K562 (cell line): ENCODE data around the gene YIPF2. TPM values are rescaled to one million over a fixed set of nuclear protein-coding genes. Genes with fewer than 3 reads are reported as not detected.

Experiments used
- ATAC-seq: fragments of 200-7000 bp; cut with Tn5 transposase; 3 replicates; pipeline ENCODE4 v1.9.1; 2020; ENCODE audit warnings: moderate library complexity
- BruUV-seq: library from RNA; stranded (reverse); fragments of 400-500 nt; replicated peaks from 2 replicates; lab custom pipeline; 2021; lab: Mats Ljungman, UMichigan
- CTCF ChIA-PET: fragments of 300-600 bp; formaldehyde crosslinking; extraction: SDS; loops from one replicate; lab custom pipeline; 2021; ENCODE audit warnings: low intra/inter-chr PET ratio; lab: Yijun Ruan, JAX
- POLR2A ChIA-PET: fragments of 300-600, 350-650 bp; sonication (Branson Sonifier 250); formaldehyde crosslinking; extraction: SDS; loops from one replicate; lab custom pipeline; 2021; ENCODE audit warnings: antibody characterized with exemption, inconsistent platforms; lab: Yijun Ruan, JAX
- DNase-seq, 4 experiments: peaks; one replicate each; pipeline versions ENCODE4 v3.0.0 to v3.0.0-alpha.2; 2011 to 2018; ENCODE audit warnings: low spot score in 3 of 4, mixed read lengths in 3 of 4; ENCODE audit errors: extremely low read depth in 1 of 4
- FAIRE-seq: peaks from 2 replicates; lab custom pipeline; 2011; peaks lifted over from hg19 to GRCh38; lab: Jason Lieb, UNC
- H2AFZ ChIP-seq: 2 replicates; pipeline ENCODE4 v1.6.0; 2011; ENCODE audit warnings: low read depth, low read length, control low read depth, inconsistent platforms
- H3K27ac ChIP-seq: fragments of 200-600 bp; 3 replicates; pipeline ENCODE4 v1.8.0; 2011; ENCODE audit warnings: low read depth, mild to moderate bottlenecking, control low read depth, inconsistent platforms, low read length, moderate library complexity, mixed read lengths; ENCODE audit errors: extremely low read depth
- H3K27me3 ChIP-seq, 2 experiments: fragments of 300-600 bp in 1 of 2; 2 replicates in 1 of 2; 3 replicates in 1 of 2; pipeline versions ENCODE4 v1.6.0 to v1.8.0; 2011; ENCODE audit warnings: inconsistent platforms in 2 of 2, low read length in 2 of 2, mild to moderate bottlenecking in 1 of 2, mixed read lengths in 1 of 2, moderate library complexity in 1 of 2; ENCODE audit not compliant: control insufficient read depth in 2 of 2, insufficient read depth in 2 of 2
- H3K36me3 ChIP-seq: fragments of 300-600 bp; 3 replicates; pipeline ENCODE4 v1.8.0; 2011; ENCODE audit warnings: mild to moderate bottlenecking, low read length, inconsistent platforms; ENCODE audit not compliant: control insufficient read depth, insufficient read depth
- H3K4me1 ChIP-seq, 2 experiments: fragments of 200-600 bp in 1 of 2; replicated peaks in 1 of 2; 2 replicates in 1 of 2; 3 replicates in 1 of 2; pipeline versions ENCODE4 v1.5.1 to v1.8.0; 2011; ENCODE audit warnings: inconsistent platforms in 2 of 2, low read length in 2 of 2, mild to moderate bottlenecking in 1 of 2, mixed read lengths in 1 of 2, moderate library complexity in 1 of 2; ENCODE audit not compliant: control insufficient read depth in 2 of 2, insufficient read depth in 2 of 2
- H3K4me2 ChIP-seq: 2 replicates; pipeline ENCODE4 v1.6.1; 2011; ENCODE audit warnings: low read length, control low read depth, inconsistent platforms, mixed read lengths; ENCODE audit not compliant: insufficient read depth
- H3K4me3 ChIP-seq: fragments of 200-600 bp; sonication (generic), shearing (Covaris generic); 2 replicates; pipeline ENCODE4 v1.5.1; 2016; ENCODE audit warnings: control low read depth, inconsistent platforms
- H3K79me2 ChIP-seq: fragments of 200-600 bp; 3 replicates; pipeline ENCODE4 v1.8.0; 2011; ENCODE audit warnings: low read length, inconsistent platforms; ENCODE audit not compliant: control insufficient read depth, insufficient read depth
- H3K9ac ChIP-seq, 2 experiments: 2 replicates each; pipeline versions ENCODE4 v1.6.0 to v1.6.1; 2011; ENCODE audit warnings: low read depth in 2 of 2, low read length in 2 of 2, control low read depth in 1 of 2, inconsistent platforms in 1 of 2, mild to moderate bottlenecking in 1 of 2, mixed read lengths in 1 of 2; ENCODE audit not compliant: insufficient read depth in 1 of 2
- H3K9me1 ChIP-seq: one replicate; pipeline ENCODE4 v1.6.0; 2011; ENCODE audit warnings: inconsistent platforms, mild to moderate bottlenecking, low read length, moderate library complexity; ENCODE audit not compliant: control insufficient read depth, insufficient read depth
- H3K9me3 ChIP-seq: replicated peaks from 2 replicates; pipeline ENCODE4 v1.5.1; 2011; ENCODE audit warnings: low read depth, low read length, inconsistent platforms; ENCODE audit not compliant: control insufficient read depth, insufficient read depth
- H4K20me1 ChIP-seq: replicated peaks from 2 replicates; pipeline ENCODE4 v1.6.1; 2011; ENCODE audit warnings: low read length, inconsistent platforms, mixed read lengths; ENCODE audit not compliant: control insufficient read depth, insufficient read depth
- ATF7 ChIP-seq: fragments of 450-650 bp; IDR thresholded peaks from 2 replicates; pipeline ENCODE4 v1.7.1; 2014; ENCODE audit warnings: mild to moderate bottlenecking, moderate library complexity
- CHCHD3 ChIP-seq: fragments of 250-450 bp; sonication (Bioruptor Pico); IDR thresholded peaks from 2 replicates; pipeline ENCODE4 v2.1.2; 2022; ENCODE audit warnings: mild to moderate bottlenecking
- POLR2G ChIP-seq: fragments of 200-400 bp; formaldehyde crosslinking; IDR thresholded peaks from 2 replicates; pipeline ENCODE4 v1.6.1; 2017; ENCODE audit warnings: low read depth, mild to moderate bottlenecking, antibody characterized with exemption, low read length, moderate library complexity
- RBFOX2 ChIP-seq: fragments of 200-400 bp; formaldehyde crosslinking; IDR thresholded peaks from 2 replicates; pipeline ENCODE4 v1.6.1; 2017; ENCODE audit warnings: low read depth, mild to moderate bottlenecking, low read length, moderate library complexity
- ZKSCAN1 ChIP-seq: fragments of 150-350 bp; IDR thresholded peaks from 2 replicates; pipeline ENCODE4 v1.6.1; 2016; ENCODE audit warnings: low read depth, low read length
- ZNF121 ChIP-seq: sonication (generic); formaldehyde crosslinking; conservative IDR thresholded peaks from 2 replicates; pipeline ENCODE4 v1.8.0; 2022; ENCODE audit warnings: missing genetic modification reagents
- ZNF146 ChIP-seq: IDR thresholded peaks from one replicate; pipeline ENCODE4 v1.6.1; 2018; ENCODE audit warnings: missing compliant biosample characterization; ENCODE audit not compliant: unreplicated experiment
- ZNF780A ChIP-seq: fragments of 250-450 bp; sonication (Bioruptor Pico); IDR thresholded peaks from 2 replicates; pipeline ENCODE4 v1.5.0; 2021; ENCODE audit warnings: mild to moderate bottlenecking
- WGBS: fragments of 100-300 bp; shearing (Covaris generic); methylation state at CpG from one replicate; pipeline ENCODE4 v1.1.6; 2016; ENCODE audit warnings: low coverage, mixed read lengths; ENCODE audit not compliant: insufficient coverage; ENCODE audit errors: missing lambda C conversion rate; 5-methylcytosine and 5-hydroxymethylcytosine counted together
- in situ Hi-C: fragments of 300-500 bp; cut with MboI; formaldehyde crosslinking; loops from 4 replicates; pipeline ENCODE4 v1.15.0; 2018; ENCODE audit warnings: inconsistent platforms, mixed read lengths
- intact Hi-C: fragments of 100-400 bp; cut with micrococcal nuclease; formaldehyde crosslinking; loops from 2 replicates; pipeline ENCODE4 v1.14.2; 2022
- polyA plus RNA-seq, 8 experiments: library from polyadenylated mRNA; depleted of rRNA in 4 of 8; stranded (reverse) in 5 of 8; unstranded in 3 of 8; fragments of >200 nt; fragmentation: Nextera tagmentation in 2 of 8; fragmentation: Illumina TruSeq in 1 of 8; extraction: Ambion mirVana in 2 of 8; extraction: Trizol in 1 of 8; gene quantifications; 2 replicates each; pipeline versions ENCODE4 v1.2.1 to v1.2.3, GENCODE V29; 2011 to 2014; ENCODE audit warnings: inconsistent platforms in 1 of 8, missing spikeins in 1 of 8
- total RNA-seq, 7 experiments: library from RNA; depleted of rRNA in 6 of 7; stranded (reverse); fragments of >200 nt in 6 of 7; fragmentation: Illumina TruSeq in 2 of 7; extraction: Trizol in 2 of 7; gene quantifications; 2 replicates each; pipeline versions ENCODE4 v1.2.1 to v1.2.3, GENCODE V29; 2011 to 2021; ENCODE audit warnings: low replicate concordance in 1 of 7
- TF ChIP-seq, protein P1 (sequence below), 2 experiments: fragments of 450-650 bp in 1 of 2; sonication (generic) in 1 of 2; formaldehyde crosslinking in 1 of 2; IDR thresholded peaks in 1 of 2; conservative IDR thresholded peaks in 1 of 2; 2 replicates each; pipeline versions ENCODE4 v1.6.1 to v1.8.1; 2016 to 2023; ENCODE audit warnings: mild to moderate bottlenecking in 2 of 2, moderate library complexity in 2 of 2, inconsistent platforms in 1 of 2, missing genetic modification reagents in 1 of 2
- TF ChIP-seq, protein P2 (sequence below): IDR thresholded peaks from 2 replicates; pipeline ENCODE4 v1.6.1; 2014; ENCODE audit warnings: antibody characterized with exemption

YIPF2 gene
- total and polyA plus RNA-seq, 9 of the 15 experiments (the other 6 are each of a cell fraction or from before 2014, with no cell fraction given), result 1.3 to 65.2 (median 31.6) TPM

DNA sequence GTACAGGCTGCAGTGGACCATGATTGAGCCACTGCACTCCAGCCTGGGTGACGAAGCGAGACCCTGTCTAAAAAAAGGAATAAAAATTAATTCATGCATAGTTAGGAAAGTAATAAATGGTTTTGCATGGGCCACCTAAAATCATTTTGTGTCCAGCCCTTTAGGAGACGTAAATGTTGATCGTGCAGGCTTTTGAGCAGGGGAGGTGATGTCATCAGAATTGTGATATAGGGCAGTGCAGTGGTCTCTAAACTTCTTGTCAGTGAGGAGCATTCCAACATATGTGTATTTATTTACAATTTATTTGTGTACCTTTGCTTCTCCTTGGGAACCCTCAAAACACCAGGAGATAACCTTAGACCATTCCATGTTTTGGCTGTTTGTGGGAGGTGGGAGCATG lies 35.4 kb upstream of the YIPF2 start:
- peaks cover 23 to 35% of the 10 kb centered on the region in 2 experiments for H3K4me1 ChIP-seq
- TF ChIP-seq CHCHD3 (CRISPR knock-in tag) (no peak), ATF7 (0 out of 2 replicates have a peak, but pooled peaks have one; percentile 18)
- TF ChIP-seq, protein P1, sequence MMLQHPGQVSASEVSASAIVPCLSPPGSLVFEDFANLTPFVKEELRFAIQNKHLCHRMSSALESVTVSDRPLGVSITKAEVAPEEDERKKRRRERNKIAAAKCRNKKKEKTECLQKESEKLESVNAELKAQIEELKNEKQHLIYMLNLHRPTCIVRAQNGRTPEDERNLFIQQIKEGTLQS (IDR thresholded peaks at IDR 0.05), result peak; percentile 79
- TF ChIP-seq, protein P1 (CRISPR knock-in tag; conservative IDR thresholded peaks at IDR 0.05), result no peak
- no peaks in the 10 kb centered on the region for H3K27me3 ChIP-seq
- in situ Hi-C loops, result no loop called here
- peaks cover 86% of the 10 kb centered on the region for H3K79me2 ChIP-seq
- no peak overlapping the region for H3K4me3 ChIP-seq
- WGBS, result 73% methylated on average over 4 of the region's 4 CpGs
- no peak overlapping the region for H2AFZ ChIP-seq
- H3K36me3 ChIP-seq, result peaks cover 21% of the 10 kb centered on the region; the same call in 2 of the 3 replicates
- H3K9me1 ChIP-seq, result peaks cover 7% of the 10 kb centered on the region
- H4K20me1 ChIP-seq, result peaks cover 18% of the 10 kb centered on the region
- FAIRE-seq (peak; percentile 69), ATAC-seq (no peak), DNase-seq (no peak)
- BruUV-seq, result no TSS peak
- no peaks in the 10 kb centered on the region for H3K9me3 ChIP-seq
- no peak overlapping the region; the same call in 2 of the 3 replicates for H3K27ac ChIP-seq
- H3K4me2 ChIP-seq, result no peak overlapping the region; the same call in 1 of the 2 replicates
- intact Hi-C loops, result no loop called here
- ChIA-PET CTCF (no interaction called here), POLR2A (interaction anchor here (0.5 to 1.5 kb wide), 2 partner anchors 9 to 18 kb away, joined by 3 read pairs; no protein-coding TSS in a partner anchor)
- H3K9ac ChIP-seq, result no peak overlapping the region

DNA sequence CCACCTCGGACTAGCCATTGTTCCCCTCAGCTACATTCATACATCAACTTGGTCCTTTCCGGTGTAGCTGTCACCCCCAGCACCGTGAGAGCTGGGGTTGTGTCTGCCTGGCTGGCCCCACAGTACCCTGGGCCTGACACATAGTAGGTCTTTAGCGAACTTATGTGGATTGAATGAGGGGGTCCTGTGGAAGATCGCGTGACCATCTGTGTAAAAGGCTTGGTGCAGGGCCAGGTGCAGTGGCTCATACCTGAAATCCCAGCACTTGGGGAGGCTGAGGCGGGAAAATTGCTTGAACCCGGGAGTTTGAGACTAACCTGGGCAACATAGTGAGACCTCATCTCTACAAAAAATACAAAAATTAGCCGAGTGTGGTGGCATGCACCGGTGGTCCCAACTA lies 34.4 kb upstream of the YIPF2 start:
- in situ Hi-C loops, result no loop called here
- H3K27ac ChIP-seq, result peak overlapping the region; percentile 35; the same call in 1 of the 3 replicates
- BruUV-seq, result no TSS peak
- H3K9ac ChIP-seq, result peak overlapping the region; percentile 96 to 100; a peak in 2 of 4 replicates
- H2AFZ ChIP-seq, result no peak overlapping the region
- WGBS, result 57% methylated on average over 10 of the region's 10 CpGs
- no peaks in the 10 kb centered on the region for H3K9me3 ChIP-seq
- TF ChIP-seq ZNF780A (CRISPR knock-in tag) (no peak), ZNF121 (0 out of 2 replicates have a peak, but pooled peaks have one; percentile 17), POLR2G (0 out of 2 replicates have a peak, but pooled peaks have one; percentile 16), RBFOX2 (peak; percentile 45), ZNF146 (no peak), ZKSCAN1 (peak; percentile 96)
- TF ChIP-seq, protein P2, sequence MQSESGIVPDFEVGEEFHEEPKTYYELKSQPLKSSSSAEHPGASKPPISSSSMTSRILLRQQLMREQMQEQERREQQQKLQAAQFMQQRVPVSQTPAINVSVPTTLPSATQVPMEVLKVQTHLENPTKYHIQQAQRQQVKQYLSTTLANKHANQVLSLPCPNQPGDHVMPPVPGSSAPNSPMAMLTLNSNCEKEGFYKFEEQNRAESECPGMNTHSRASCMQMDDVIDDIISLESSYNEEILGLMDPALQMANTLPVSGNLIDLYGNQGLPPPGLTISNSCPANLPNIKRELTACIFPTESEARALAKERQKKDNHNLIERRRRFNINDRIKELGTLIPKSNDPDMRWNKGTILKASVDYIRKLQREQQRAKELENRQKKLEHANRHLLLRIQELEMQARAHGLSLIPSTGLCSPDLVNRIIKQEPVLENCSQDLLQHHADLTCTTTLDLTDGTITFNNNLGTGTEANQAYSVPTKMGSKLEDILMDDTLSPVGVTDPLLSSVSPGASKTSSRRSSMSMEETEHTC, result no peak
- H3K4me3 ChIP-seq, result peak overlapping the region; percentile 99; the same call in 1 of the 2 replicates
- H3K9me1 ChIP-seq, result peaks cover 4% of the 10 kb centered on the region
- H3K4me1 ChIP-seq, result peaks cover 15 to 30% of the 10 kb centered on the region in 2 experiments; a peak in 4 of 5 replicates
- no peaks in the 10 kb centered on the region for H3K27me3 ChIP-seq
- no peak for ATAC-seq
- no peak for FAIRE-seq
- intact Hi-C loops, result no loop called here
- DNase-seq, result peak in 1 of 4 experiments; percentile 11
- peaks cover 16% of the 10 kb centered on the region; the same call in 2 of the 3 replicates for H3K36me3 ChIP-seq
- ChIA-PET CTCF (no interaction called here), POLR2A (interaction anchor here (1.5 kb wide), 1 partner anchor 10 kb away, joined by 3 read pairs; no protein-coding TSS in a partner anchor)
- peaks cover 77% of the 10 kb centered on the region for H3K79me2 ChIP-seq
- peaks cover 8% of the 10 kb centered on the region for H4K20me1 ChIP-seq
- H3K4me2 ChIP-seq, result peak overlapping the region; percentile 88
